GM06990 (cell line): Measurements from ENCODE around the gene SLCO4A1.

Experiments
- DNase-seq: peaks from one replicate; pipeline ENCODE4 v3.0.0-alpha.2; 2011; ENCODE audit not compliant: insufficient read length; ENCODE audit errors: extremely low read depth
- H3K27me3 ChIP-seq: replicated peaks from 2 replicates; pipeline ENCODE4 v1.6.0; 2011; ENCODE audit warnings: low read length; ENCODE audit not compliant: control insufficient read depth, insufficient read depth
- H3K36me3 ChIP-seq: 2 replicates; pipeline ENCODE4 v1.5.1; 2011; ENCODE audit warnings: low read length; ENCODE audit not compliant: control insufficient read depth, insufficient read depth
- H3K4me3 ChIP-seq: replicated peaks from 2 replicates; pipeline ENCODE4 v1.5.1; 2011; ENCODE audit warnings: low read depth, mild to moderate bottlenecking, control low read depth, low read length
- CTCF ChIP-seq: IDR thresholded peaks from 2 replicates; pipeline ENCODE4 v1.5.1; 2011; ENCODE audit warnings: low read length, control low read depth, mild to moderate bottlenecking, inconsistent platforms; ENCODE audit not compliant: insufficient read depth, poor library complexity, severe bottlenecking

SLCO4A1 gene

DNA sequence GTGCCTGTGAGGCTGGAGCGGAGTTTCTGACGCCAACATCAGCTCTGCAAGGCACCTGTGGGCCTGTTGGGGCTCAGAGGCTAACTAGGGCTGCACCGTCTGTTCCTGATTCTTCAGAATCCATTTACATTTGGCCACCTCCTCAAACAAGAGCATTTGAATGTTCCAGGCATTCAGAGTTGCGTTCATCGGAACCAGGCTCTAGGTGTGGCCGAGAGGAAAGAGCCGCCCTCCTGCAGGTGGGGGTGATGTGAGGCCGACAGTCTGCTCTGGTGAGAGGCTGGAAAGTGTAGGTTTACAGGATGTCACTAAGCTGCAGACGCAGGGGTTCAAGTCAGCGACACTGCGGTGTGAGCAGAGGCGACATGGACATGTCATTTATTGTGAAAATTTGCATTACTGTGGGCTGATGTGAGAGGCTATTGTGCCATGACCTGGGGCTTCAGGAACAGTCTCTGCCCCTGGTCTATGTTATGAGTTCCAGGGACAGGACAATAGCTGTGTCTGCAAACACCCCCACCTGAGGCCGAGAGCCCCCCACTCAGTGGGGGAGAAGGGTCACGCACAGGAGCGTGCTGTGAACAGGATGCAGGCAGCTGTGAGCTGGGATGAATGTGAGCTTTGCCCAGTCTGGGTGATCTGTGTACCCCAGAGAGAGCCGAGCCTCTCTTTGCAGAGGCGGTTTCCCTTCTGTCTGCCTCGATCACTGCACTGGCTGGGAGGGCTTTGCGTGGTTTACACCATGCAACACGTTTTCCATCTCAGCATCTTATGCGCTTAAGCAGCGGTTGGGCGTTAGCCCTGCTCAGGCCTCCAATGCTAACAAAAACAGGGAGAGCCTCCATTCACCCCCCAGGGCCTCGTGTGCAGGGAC, 21.1 kb downstream of the SLCO4A1 start:
- Histone ChIP-seq H3K27me3 (no peaks in the 10 kb centered on the region), H3K4me3 (no peak overlapping the region), H3K36me3 (peaks cover 2% of the 10 kb centered on the region)
- DNase-seq = no peak
- no peak for TF ChIP-seq CTCF

DNA sequence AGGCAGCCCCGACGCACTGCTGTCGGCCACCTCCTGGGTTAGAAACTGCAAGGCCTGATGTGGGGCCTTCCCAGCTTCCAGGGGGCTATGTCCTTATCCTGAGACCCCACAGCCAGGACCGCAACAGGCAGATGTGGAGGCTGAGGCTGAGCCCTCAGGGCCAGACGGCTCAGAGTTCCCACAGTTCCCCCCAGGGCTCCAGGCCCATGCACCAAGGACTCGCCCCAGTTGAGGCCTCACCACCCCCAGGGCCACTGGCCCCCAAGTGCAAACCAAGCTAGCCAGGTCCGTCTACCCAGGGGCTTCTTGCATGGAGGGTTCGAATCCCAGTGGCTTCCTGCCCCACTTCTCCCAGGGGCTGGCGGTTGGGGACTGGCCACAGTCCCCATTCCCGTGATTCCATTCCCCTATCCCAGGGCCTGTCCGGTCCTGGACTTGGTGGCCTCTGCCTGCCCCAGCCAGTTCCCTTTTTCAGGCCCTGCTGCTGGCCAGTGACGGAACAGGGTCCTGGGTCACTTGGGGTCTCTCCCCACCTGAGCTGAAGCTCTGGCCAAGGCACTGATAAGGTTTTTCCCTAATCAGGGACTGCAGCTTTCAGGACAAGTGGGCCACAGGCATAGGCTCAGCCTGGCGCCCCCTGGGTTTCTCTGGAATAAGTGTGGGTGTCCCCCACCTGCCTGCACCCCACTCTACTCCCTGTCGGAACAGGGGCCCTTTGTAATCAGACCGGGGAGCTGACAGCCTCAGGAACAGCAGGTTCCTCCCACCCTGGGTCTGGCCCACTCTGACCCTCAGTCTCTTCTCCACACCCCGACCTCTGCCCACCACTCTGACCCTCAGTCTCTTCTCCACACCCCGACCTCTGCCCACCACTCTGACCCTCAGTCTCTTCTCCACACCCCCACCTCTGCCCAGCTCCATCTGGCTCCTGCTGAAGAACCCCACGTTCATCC, 22.0 kb downstream of the SLCO4A1 start:
- DNase-seq = no peak
- Histone ChIP-seq H3K36me3 (peaks cover 4% of the 10 kb centered on the region), H3K27me3 (no peaks in the 10 kb centered on the region), H3K4me3 (no peak overlapping the region)
- no peak for TF ChIP-seq CTCF

- H3K4me3 ChIP-seq = no peak overlapping the region
- DNase-seq = no peak
- H3K27me3 ChIP-seq = no peaks in the 10 kb centered on the region
- H3K36me3 ChIP-seq = peaks cover 4% of the 10 kb centered on the region
- no peak for TF ChIP-seq CTCF
Observed at GRCh38 chr20:62665153-62665754, 23.0 kb downstream of the SLCO4A1 start.

DNA sequence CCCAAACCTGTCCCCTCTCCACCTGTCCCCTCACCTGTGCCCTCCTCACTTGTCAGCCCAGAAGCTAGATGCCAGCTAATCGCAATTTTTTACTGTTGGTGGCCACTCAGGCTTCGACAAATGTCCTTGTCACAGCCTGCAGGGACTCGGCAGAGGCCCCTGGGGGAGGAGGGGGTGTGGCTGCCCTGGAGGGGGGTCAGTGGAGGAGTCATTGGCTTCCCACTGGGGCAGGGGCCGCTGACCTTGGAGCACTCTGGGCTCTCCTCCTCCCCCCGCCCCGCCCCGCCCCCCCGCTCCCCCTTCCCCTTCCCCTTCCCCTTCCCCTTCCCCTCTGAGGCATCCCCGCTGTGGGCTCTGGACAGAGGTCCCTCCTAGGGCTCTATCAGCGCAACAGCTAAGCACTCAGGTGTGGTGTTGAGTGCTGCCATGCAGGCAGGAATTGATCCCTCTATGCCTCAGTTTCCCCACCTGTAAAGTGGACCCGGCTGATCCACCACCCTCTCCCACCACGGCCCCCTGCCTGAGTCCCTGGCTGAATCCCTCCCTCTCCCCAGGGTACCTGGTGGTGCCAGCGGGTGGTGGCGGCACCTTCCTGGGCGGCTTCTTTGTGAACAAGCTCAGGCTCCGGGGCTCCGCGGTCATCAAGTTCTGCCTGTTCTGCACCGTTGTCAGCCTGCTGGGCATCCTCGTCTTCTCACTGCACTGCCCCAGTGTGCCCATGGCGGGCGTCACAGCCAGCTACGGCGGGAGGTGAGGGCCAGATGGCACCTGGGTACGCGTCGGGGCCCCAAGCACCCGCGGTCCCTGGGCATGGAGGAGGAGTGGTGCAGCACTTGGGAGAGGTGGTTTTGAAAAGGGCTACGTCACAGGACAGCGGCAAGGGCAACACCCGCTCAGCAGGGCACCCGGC, 23.8 kb downstream of the SLCO4A1 start:
- Histone ChIP-seq H3K36me3 (peaks cover 7% of the 10 kb centered on the region), H3K27me3 (no peaks in the 10 kb centered on the region), H3K4me3 (no peak overlapping the region)
- TF ChIP-seq CTCF = no peak
- no peak for DNase-seq

- DNase-seq = no peak
- no peak for TF ChIP-seq CTCF
- no peak overlapping the region for H3K4me3 ChIP-seq
- H3K27me3 ChIP-seq = no peaks in the 10 kb centered on the region
- peaks cover 8% of the 10 kb centered on the region for H3K36me3 ChIP-seq
Observed at GRCh38 chr20:62666736-62667529, 24.6 kb downstream of the SLCO4A1 start.
